Prostate gland (tissue), 2 donors: ENCODE data around the gene ZBTB8OS.

Experiments
- CTCF ChIP-seq, 4 experiments: fragments of 200-600 bp in 2 of 4; fragments of 450-650 bp in 2 of 4; sonication (generic) in 2 of 4; IDR thresholded peaks; 1 replicate in 3 of 4; 2 replicates in 1 of 4; pipeline ENCODE4 v1.5.1; 2016 to 2019; ENCODE audit warnings: antibody characterized with exemption in 4 of 4, mild to moderate bottlenecking in 2 of 4, moderate library complexity in 2 of 4
- POLR2AphosphoS5 ChIP-seq: sonication (generic); formaldehyde crosslinking; IDR thresholded peaks from one replicate; pipeline ENCODE4 v1.6.1; 2017; ENCODE audit warnings: antibody characterized with exemption

GRCh38 chr1:32659581-32659980, 9.2 kb upstream of the ZBTB8OS start:
- TF ChIP-seq CTCF (IDR thresholded peaks at IDR 0.05) (no peak), POLR2AphosphoS5 (no peak)
